Hematopoietic multipotent progenitor cell treated with erythropoietin and hydrocortisone succinate and interleukin-3 and kit ligand, for 17 days (in vitro differentiated cells): Measurements from ENCODE around the gene SPG11.
A peak's percentile ranks its signal among the peaks of the same experiment; 100 is the strongest.
"Not testable (repeated sequence)": the region's sequence is repeated elsewhere in the genome, so short reads cannot be mapped to it uniquely, and the experiment has no call there.

Experiments
- DNase-seq: peaks from one replicate; pipeline ENCODE4 v3.0.0-alpha.2; 2015; ENCODE audit warnings: low spot score

SPG11 gene

GRCh38 chr15:44560926-44561325 is 102.5 kb downstream of the SPG11 start:
- DNase-seq, result not testable (repeated sequence)

GRCh38 chr15:44554934-44555723 is 108.3 kb downstream of the SPG11 start:
- no peak for DNase-seq

- no peak for DNase-seq
Observed at GRCh38 chr15:44550734-44551133, 112.7 kb downstream of the SPG11 start.

DNA sequence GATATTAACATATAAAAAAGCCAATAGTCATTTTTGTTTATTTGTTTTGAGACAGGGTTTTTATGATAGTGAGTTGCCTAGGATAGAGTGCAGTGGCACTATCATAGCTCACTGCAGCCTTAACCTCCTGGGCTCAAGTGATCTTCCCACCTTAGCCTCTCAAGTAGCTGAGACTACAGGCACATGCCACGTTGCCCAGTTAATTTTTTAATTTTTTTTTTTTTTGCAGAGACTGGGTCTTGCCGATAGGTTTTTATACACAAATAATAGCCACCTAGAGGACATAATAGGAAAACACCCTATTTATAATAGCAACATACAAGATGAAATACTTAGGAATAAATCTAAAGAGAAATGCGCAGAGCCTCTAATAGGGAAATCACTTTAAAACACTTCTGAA is 113.2 kb downstream of the SPG11 start:
- DNase-seq, result peak; percentile 39

DNA sequence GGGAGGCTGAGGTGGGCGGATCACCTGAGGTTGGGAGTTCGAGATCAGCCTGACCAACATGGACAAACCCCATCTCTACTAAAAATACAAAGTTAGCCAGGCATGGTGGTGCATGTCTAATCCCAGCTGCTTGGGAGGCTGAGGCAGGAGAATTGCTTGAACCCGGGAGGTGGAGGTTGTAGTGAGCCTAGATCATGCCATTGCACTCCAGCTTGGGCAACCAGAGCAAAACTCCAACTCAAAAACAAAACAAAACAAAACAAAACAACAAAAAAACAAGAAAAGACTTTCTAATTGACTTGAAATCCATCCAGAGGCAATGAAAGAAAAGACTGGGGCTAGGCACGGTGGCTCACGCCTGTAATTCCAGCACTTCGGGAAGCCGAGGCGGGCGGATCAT is 114.3 kb downstream of the SPG11 start:
- not testable (repeated sequence) for DNase-seq

DNA sequence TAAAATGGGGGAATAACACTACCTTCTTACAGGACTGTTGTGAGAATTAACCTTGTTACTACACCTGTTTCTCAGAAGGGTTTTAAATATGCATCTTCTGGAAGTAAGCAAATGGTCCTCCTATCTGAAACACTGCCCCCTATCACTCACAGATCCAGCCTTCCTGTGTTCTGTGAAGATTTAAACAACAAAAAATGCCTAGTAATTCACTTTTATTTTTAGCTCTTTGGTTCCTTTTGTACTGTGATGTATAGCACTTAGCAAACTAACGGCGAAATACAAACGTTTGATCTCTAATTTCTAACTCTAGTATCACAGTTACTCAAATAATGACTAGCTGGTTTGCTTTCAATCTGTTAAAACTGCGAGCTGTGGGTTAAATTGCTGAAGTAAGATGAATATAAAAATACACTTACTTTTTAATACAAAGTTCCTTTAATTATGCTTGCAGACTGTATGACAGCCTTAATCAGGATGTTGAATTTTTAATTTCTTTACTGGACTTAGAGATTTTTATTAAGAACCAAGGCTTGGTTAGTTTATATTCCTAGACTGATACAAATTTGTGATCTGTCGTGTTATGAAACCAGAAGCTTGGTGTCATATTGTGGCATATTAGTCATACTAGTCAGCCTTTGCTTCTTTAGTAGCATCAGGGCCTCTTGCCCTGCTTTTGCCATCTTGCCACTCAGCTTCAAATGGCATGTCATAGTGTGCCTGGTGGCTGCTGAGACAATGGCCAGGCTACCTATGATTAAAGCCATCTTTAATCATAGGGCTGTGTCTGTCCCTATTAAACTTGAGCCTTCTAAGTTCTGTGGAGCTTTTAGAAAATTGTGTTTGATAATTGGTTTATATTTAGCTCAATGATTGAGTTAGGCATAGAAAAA is 117.3 kb downstream of the SPG11 start:
- DNase-seq, result peak; percentile 50

GRCh38 chr15:44544745-44545144 is 118.7 kb downstream of the SPG11 start:
- DNase-seq, result not testable (repeated sequence)

DNA sequence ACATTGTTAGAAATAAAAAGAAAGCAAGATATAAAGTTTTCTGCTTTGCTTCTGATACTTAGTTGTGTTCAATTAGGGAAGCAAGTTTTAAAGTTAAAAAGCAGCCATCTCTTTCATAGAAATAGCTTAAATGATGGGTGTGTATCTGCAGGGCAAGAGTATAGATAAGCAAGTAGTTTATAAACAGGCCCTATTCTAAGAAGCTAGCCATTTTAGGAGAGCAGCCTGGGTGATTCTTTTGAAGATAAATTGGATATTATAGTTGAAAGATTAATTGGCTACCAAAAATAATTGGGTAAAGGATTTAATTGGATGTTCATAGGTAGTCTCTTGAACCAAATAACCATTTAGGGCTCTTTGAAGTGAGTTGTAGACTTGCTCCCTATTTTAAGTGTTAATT is 120.9 kb downstream of the SPG11 start:
- peak; percentile 67 for DNase-seq

- peak; percentile 59 for DNase-seq
Observed at GRCh38 chr15:44541282-44541958, 122.0 kb downstream of the SPG11 start.

- DNase-seq, result peak; percentile 68
Observed at GRCh38 chr15:44537735-44538240, 125.7 kb downstream of the SPG11 start.

DNA sequence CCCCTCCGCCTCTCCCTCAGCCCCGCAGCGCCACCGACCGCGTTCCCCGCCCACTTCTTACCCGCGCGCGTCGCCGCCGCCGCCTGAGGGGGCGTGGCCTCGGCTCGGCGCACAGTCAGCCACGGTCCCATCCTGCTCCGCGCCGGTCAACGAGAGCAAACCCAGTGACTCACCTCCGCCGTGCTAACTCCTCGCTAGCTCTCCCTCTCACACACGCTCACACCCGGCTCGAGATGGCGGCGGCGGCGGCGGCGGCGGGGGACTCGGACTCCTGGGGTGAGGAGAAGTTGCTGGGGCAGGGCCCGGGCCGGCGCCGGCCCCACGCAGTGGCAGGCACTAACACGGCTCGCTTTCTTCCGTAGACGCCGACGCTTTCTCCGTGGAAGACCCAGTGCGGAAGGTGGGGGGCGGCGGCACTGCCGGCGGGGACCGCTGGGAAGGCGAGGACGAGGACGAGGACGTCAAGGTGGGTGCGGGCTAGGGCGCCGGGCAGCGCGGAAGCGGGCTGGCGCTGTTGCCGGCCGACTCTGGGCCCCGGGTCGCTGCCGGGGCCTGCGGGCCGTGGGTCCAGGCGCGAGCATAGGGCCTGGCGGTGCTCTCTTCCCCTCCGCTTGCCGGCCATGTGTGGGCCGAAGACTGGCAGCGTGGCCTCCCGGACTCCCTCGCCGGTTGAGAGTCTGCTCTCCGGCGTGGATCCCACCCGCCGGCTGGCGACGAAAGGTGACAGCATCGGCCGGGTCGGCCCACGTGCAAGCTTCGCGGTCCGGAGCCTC is 126.3 kb downstream of the SPG11 start, which contains the start of gene EIF3J:
EIF3J (plus strand) TSS at position 186 of the 773 bp plus-strand sequence; CDS start at position 234, 48 bp downstream.
- DNase-seq, result peak; percentile 97

DNA sequence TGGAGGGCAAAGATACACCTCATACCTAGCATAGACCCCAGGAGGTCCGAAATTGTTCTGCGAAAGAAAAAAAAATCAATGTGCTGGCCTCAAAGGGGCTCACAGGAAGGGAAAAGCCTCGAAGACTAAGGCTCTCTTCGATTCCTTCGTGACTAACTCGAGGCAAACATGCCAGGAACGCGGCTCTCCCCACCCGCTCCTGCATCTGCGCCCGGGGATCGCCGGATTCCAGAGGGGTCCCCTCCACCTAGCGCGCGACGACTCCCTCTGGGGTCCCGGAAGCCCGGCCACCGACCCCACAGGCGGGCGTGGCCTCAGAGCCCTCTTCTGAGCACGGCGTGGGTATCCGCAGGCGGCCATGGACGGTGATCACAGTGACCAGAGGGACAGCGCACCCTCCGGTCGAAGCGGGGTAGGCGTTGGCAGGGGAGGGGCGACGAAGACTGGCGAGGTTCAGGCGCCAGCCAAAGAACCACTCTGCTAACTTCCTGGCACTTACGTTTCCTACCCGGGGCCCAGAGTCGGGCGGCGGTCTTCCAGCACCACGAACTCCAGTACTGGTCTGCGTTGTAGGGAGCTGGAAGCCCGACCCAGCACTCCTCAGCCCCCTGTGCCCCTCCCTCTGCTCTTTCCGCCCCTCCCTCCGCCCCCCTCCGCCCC is 127.0 kb downstream of the SPG11 start:
- DNase-seq, result peak; percentile 93

GRCh38 chr15:44535523-44536301 is 127.8 kb downstream of the SPG11 start:
- no peak for DNase-seq

GRCh38 chr15:44535092-44535491 is 128.4 kb downstream of the SPG11 start:
- DNase-seq, result no peak

DNA sequence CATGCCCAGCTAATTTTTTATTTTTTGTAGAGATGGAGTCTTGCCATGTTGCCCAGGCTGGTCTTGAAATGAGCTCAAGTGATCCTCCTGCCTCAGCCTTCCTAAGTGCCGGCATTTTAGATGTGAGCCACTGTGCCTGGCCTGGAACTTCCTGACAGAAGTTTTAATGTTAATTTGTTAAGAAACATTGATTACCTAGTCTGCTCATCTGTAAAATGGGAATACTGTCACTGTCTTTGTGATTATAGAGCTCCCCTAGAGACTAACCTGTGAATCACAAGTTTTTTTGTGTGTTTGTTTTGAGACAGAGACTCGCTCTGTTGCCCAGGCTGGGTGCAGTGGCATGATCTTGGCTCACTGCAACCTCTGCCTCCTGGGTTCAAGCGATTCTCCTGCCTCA is 130.8 kb downstream of the SPG11 start:
- DNase-seq, result peak; percentile 31

DNA sequence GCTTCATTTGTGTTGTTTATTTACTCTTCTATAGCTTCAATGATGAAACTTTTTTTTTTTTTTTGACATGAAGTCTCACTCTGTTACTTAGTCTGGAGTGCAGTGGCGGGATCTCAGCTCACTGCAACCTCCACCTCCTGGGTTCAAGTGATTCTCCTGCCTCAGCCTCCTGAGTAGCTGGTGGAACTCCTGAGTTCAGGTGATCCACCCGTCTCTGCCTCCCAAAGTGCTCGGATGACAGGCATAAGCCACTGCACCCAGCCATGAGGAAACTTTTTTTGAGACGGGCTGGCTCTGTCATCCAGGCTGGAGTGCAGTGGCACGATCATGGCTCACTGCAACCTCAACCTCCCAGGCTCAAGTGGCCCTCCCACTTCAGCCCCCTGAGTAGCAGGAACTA is 131.2 kb downstream of the SPG11 start:
- not testable (repeated sequence) for DNase-seq

- DNase-seq, result no peak
Observed at GRCh38 chr15:44530653-44531052, 132.8 kb downstream of the SPG11 start.

- DNase-seq, result no peak
Observed at GRCh38 chr15:44529864-44530604, 133.4 kb downstream of the SPG11 start.

DNA sequence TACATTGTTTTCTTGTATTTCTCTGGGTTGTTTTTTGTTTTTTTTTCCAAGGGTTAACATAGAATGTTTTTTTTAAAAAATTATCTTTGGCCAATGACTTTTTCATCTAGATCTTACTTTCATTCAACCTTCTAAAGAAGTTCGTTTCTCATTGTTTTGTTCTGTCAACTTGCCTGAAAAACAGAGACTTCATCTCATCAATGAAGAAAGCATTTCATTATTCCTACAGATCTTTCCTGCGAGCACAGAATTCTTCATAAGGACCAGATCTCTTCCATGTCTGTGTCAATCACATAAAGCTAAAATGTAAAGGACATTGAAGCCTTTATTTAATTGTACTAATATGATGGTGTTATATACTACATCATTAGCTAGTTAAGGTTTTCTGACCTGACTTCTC is 136.2 kb downstream of the SPG11 start:
- no peak for DNase-seq
